Kidney (tissue), 14 donors: ENCODE results near the gene DUS1L. TPM values are rescaled to one million over a fixed set of nuclear protein-coding genes. Genes with fewer than 3 reads are reported as not detected.

Source experiments
- DNase-seq, 5 donors: peaks; one replicate each; pipeline ENCODE4 v3.0.0-alpha.2; 2013 to 2020
- FAIRE-seq: peaks from 2 replicates; lab custom pipeline; 2012; peaks lifted over from hg19 to GRCh38; lab: Jason Lieb, UNC
- H3K27ac ChIP-seq, 2 donors: one replicate each; pipeline ENCODE4 v1.7.0; 2013; ENCODE audit warnings: low read depth in 2 of 2, low read length in 2 of 2, inconsistent platforms in 1 of 2
- H3K27me3 ChIP-seq: one replicate; pipeline ENCODE4 v1.7.1; 2013; ENCODE audit warnings: low read length, inconsistent platforms; ENCODE audit not compliant: control insufficient read depth, insufficient read depth
- H3K36me3 ChIP-seq, 3 donors: one replicate each; pipeline versions ENCODE4 v1.7.0 to v1.7.1; 2013; ENCODE audit warnings: low read length in 3 of 3, control low read depth in 1 of 3, inconsistent platforms in 1 of 3; ENCODE audit not compliant: insufficient read depth in 3 of 3, control insufficient read depth in 2 of 3
- H3K4me1 ChIP-seq, 3 donors: one replicate each; pipeline versions ENCODE4 v1.7.0 to v1.7.1; 2013; ENCODE audit warnings: low read length in 3 of 3, inconsistent platforms in 1 of 3, low read depth in 1 of 3; ENCODE audit not compliant: control insufficient read depth in 2 of 3, insufficient read depth in 2 of 3
- H3K4me3 ChIP-seq, 3 donors: one replicate each; pipeline versions ENCODE4 v1.7.0 to v1.8.1; 2013; ENCODE audit warnings: low read length in 3 of 3, control low read depth in 1 of 3, inconsistent platforms in 1 of 3
- H3K9ac ChIP-seq, 3 donors: one replicate each; pipeline versions ENCODE4 v1.7.0 to v1.7.1; 2013; ENCODE audit warnings: low read length in 3 of 3, control low read depth in 1 of 3, inconsistent platforms in 1 of 3
- H3K9me3 ChIP-seq, 3 donors: one replicate each; pipeline versions ENCODE4 v1.7.0 to v1.7.1; 2013; ENCODE audit warnings: low read length in 3 of 3, control low read depth in 1 of 3, inconsistent platforms in 1 of 3; ENCODE audit not compliant: control insufficient read depth in 2 of 3, insufficient read depth in 1 of 3
- intact Hi-C: fragments of 100-400 bp; cut with DNase I; formaldehyde crosslinking; loops from one replicate; pipeline ENCODE4 v1.11.1; 2022
- polyA plus RNA-seq: library from polyadenylated mRNA; stranded (reverse); fragments of 350-450 nt; fragmentation: Illumina TruSeq; extraction: RNeasy Lipid Tissue Mini Kit (QIAGEN cat#74804); gene quantifications from one replicate; pipeline ENCODE4 v1.2.3, GENCODE V29; 2014; ENCODE audit warnings: low read depth, low replicate concordance; ENCODE audit not compliant: insufficient read depth
- total RNA-seq: library from RNA; stranded (reverse); fragmentation: NEBNext Ultra II Directional; extraction: Animal tissue kit (Norgen Biotek cat#: 25700); gene quantifications from one replicate; pipeline ENCODE4 v1.2.1, GENCODE V29; 2021
- TF ChIP-seq, protein P1 (sequence below): IDR thresholded peaks from 3 replicates; pipeline ENCODE4 v1.5.1; 2012; ENCODE audit warnings: mild to moderate bottlenecking, moderate library complexity, borderline replicate concordance; ENCODE audit not compliant: insufficient read depth; ENCODE audit errors: extremely low read depth
- donor health status: control.
- donor health status: control.
- donor health status: control.
- donor health status: control.
- donor health status: control.
- donor health status: DM: yes; HTN: yes; CAD: no.
- donor health status: Normal renal cell carcinoma (clear cell type).

The DUS1L gene
- total and polyA plus RNA-seq, 2 donors from 2014 or later: 84.8 to 102 TPM

DNA sequence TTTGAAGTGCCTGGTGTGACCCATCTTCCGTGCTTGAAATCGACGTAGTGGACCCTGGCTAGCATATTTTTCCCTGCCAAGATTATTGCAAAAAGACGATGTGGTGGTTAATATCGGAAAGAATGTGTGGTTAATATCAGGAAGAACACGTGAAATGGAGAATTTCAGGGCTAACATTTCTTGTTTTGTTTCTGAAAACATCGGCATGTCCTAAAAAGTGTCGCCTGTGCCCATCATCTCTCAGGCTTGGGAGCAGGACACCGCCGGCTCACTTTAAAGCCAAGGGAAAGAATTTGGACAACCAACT, 27.8 kb downstream of the DUS1L start:
- H3K36me3 ChIP-seq: peaks cover 0 to 7% (median 0%) of the 10 kb centered on the region in 3 donors
- H3K9me3 ChIP-seq: no peaks in the 10 kb centered on the region
- H3K4me1 ChIP-seq: peaks cover 3 to 16% (median 5%) of the 10 kb centered on the region in 3 donors
- TF ChIP-seq, protein P1, sequence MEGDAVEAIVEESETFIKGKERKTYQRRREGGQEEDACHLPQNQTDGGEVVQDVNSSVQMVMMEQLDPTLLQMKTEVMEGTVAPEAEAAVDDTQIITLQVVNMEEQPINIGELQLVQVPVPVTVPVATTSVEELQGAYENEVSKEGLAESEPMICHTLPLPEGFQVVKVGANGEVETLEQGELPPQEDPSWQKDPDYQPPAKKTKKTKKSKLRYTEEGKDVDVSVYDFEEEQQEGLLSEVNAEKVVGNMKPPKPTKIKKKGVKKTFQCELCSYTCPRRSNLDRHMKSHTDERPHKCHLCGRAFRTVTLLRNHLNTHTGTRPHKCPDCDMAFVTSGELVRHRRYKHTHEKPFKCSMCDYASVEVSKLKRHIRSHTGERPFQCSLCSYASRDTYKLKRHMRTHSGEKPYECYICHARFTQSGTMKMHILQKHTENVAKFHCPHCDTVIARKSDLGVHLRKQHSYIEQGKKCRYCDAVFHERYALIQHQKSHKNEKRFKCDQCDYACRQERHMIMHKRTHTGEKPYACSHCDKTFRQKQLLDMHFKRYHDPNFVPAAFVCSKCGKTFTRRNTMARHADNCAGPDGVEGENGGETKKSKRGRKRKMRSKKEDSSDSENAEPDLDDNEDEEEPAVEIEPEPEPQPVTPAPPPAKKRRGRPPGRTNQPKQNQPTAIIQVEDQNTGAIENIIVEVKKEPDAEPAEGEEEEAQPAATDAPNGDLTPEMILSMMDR: no peak
- DNase-seq (no peak), FAIRE-seq (no peak)
- peak overlapping the region; percentile 78 to 99 for H3K27ac ChIP-seq
- H3K27me3 ChIP-seq: no peaks in the 10 kb centered on the region
- intact Hi-C loops: loop anchor here (10.0 kb wide), 1 partner anchor 117 kb away; no protein-coding TSS in a partner anchor
- H3K9ac ChIP-seq: peak overlapping the region in 1 of 3 donors; percentile 61
- H3K4me3 ChIP-seq: peak overlapping the region; percentile 21 to 84 (median 69)

GRCh38 chr17:82037092-82037888, 28.3 kb downstream of the DUS1L start, which contains the start of gene DCXR:
Gene DCXR (minus strand): TSS chr17:82037697. CDS start chr17:82037682, 15 bp downstream.
- H3K27me3 ChIP-seq: no peaks in the 10 kb centered on the region
- DNase-seq (peak; percentile 97 to 99 (median 98)), FAIRE-seq (peak; percentile 75)
- peak within 1 kb of the TSS in 2 of 3 donors; percentile 84 to 91 for H3K9ac ChIP-seq
- H3K9me3 ChIP-seq: no peaks in the 10 kb centered on the region
- H3K4me3 ChIP-seq: peak within 1 kb of the TSS; percentile 50 to 84 (median 69)
- intact Hi-C loops: loop anchor here (10.0 kb wide), 1 partner anchor 118 kb away; no protein-coding TSS in a partner anchor
- H3K27ac ChIP-seq: peak within 1 kb of the TSS; percentile 96 to 99
- TF ChIP-seq, protein P1: peak; percentile 79
- peaks cover 3 to 17% (median 5%) of the 10 kb centered on the region in 3 donors for H3K4me1 ChIP-seq
- H3K36me3 ChIP-seq: peaks cover 0 to 7% (median 0%) of the 10 kb centered on the region in 3 donors

DNA sequence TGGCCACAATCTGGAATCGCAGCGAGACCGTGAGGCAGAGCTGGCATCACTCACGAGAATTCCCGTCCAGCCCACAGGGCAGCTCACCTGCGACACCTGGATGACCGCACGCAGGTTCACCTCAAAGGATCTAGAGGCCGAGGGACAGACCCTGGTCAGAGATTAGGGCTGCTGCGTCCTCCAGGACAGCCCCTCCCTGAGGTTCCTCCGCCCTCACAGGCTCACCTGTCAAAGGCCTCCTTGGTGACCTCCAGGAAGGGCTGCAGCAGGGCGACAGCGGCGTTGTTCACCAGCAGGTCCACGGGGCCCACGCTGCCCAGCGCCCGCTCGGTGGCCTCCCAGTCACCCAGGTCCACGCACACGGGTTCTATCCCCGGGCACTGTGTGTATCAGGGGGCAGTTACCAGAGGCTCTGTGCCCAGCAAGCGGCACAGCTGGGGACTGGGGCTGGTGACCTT, 28.9 kb downstream of the DUS1L start:
- Histone ChIP-seq H3K4me1 (peaks cover 3 to 19% (median 5%) of the 10 kb centered on the region in 3 donors), H3K9me3 (no peaks in the 10 kb centered on the region), H3K36me3 (peaks cover 0 to 7% (median 0%) of the 10 kb centered on the region in 3 donors), H3K4me3 (peak overlapping the region; percentile 41 to 84 (median 50)), H3K27ac (peak overlapping the region; percentile 96 to 99), H3K9ac (peak overlapping the region in 2 of 3 donors; percentile 84 to 91), H3K27me3 (no peaks in the 10 kb centered on the region)
- intact Hi-C loops: loop anchor here (10.0 kb wide), 1 partner anchor 118 kb away; no protein-coding TSS in a partner anchor
- FAIRE-seq (no peak), DNase-seq (no peak)
- TF ChIP-seq, protein P1: no peak
